Endothelial cell of umbilical vein (primary cell): ENCODE results near the gene FAM131C. TPM values are rescaled to one million over a fixed set of nuclear protein-coding genes. Genes with fewer than 3 reads are reported as not detected.
A peak's percentile ranks its signal among the peaks of the same experiment; 100 is the strongest.
"Not testable (repeated sequence)": the region's sequence is repeated elsewhere in the genome, so short reads cannot be mapped to it uniquely, and the experiment has no call there.

Experiments
- BruUV-seq: library from RNA; stranded (reverse); fragments of 400-500 nt; replicated peaks from 2 replicates; lab custom pipeline; 2021; lab: Mats Ljungman, UMichigan
- CTCF ChIA-PET: fragments of 300-600, 350-600 bp; sonication (Branson Sonifier 250); formaldehyde crosslinking; loops from one replicate; lab custom pipeline; 2021; ENCODE audit warnings: antibody characterized with exemption, inconsistent platforms; lab: Charles Lee
- POLR2A ChIA-PET: fragments of 300-600, 350-600 bp; sonication (Branson Sonifier 250); formaldehyde crosslinking; loops from one replicate; lab custom pipeline; 2021; ENCODE audit warnings: antibody characterized with exemption, inconsistent platforms; lab: Charles Lee
- DNase-seq: peaks from one replicate; pipeline ENCODE4 v3.0.0-alpha.2; 2011; ENCODE audit warnings: low read depth, low spot score
- FAIRE-seq: peaks from 2 replicates; lab custom pipeline; 2011; peaks lifted over from hg19 to GRCh38; lab: Jason Lieb, UNC
- H2AFZ ChIP-seq: 2 replicates; pipeline ENCODE4 v1.6.0; 2012; ENCODE audit warnings: low read depth, low read length, control low read depth, inconsistent platforms
- H3K27ac ChIP-seq: 2 replicates; pipeline ENCODE4 v1.5.1; 2011; ENCODE audit warnings: low read depth, mild to moderate bottlenecking, control low read depth, low read length, moderate library complexity; ENCODE audit not compliant: insufficient read depth
- H3K27me3 ChIP-seq, 2 experiments: 2 replicates each; pipeline versions ENCODE4 v1.6.0 to v1.6.1; 2011; ENCODE audit warnings: low read length in 2 of 2, mixed read lengths in 1 of 2; ENCODE audit not compliant: control insufficient read depth in 2 of 2, insufficient read depth in 2 of 2
- H3K36me3 ChIP-seq, 2 experiments: 2 replicates in 1 of 2; 3 replicates in 1 of 2; pipeline ENCODE4 v1.5.1; 2011; ENCODE audit warnings: low read length in 2 of 2, mild to moderate bottlenecking in 1 of 2, moderate library complexity in 1 of 2; ENCODE audit not compliant: control insufficient read depth in 2 of 2, insufficient read depth in 2 of 2; ENCODE audit errors: extremely low read depth in 1 of 2
- H3K4me1 ChIP-seq: 3 replicates; pipeline ENCODE4 v1.5.1; 2011; ENCODE audit warnings: mild to moderate bottlenecking, low read length; ENCODE audit not compliant: control insufficient read depth, insufficient read depth; ENCODE audit errors: extremely low read depth
- H3K4me2 ChIP-seq: 2 replicates; pipeline ENCODE4 v1.6.1; 2011; ENCODE audit warnings: low read length, control low read depth, mixed read lengths; ENCODE audit not compliant: insufficient read depth
- H3K4me3 ChIP-seq, 3 experiments: fragments of 200-600 bp in 1 of 3; sonication (generic), shearing (Covaris generic) in 1 of 3; replicated peaks in 1 of 3; 2 replicates each; pipeline ENCODE4 v1.5.1; 2011 to 2016; ENCODE audit warnings: control low read depth in 3 of 3, low read length in 3 of 3, mild to moderate bottlenecking in 2 of 3, inconsistent platforms in 1 of 3, low read depth in 1 of 3, moderate library complexity in 1 of 3; ENCODE audit not compliant: insufficient read depth in 1 of 3
- H3K79me2 ChIP-seq: 2 replicates; pipeline ENCODE4 v1.6.0; 2012; ENCODE audit warnings: low read length, inconsistent platforms; ENCODE audit not compliant: control insufficient read depth, insufficient read depth
- H3K9ac ChIP-seq: replicated peaks from 2 replicates; pipeline ENCODE3; 2011; ENCODE audit warnings: low read length, control low read depth; ENCODE audit not compliant: insufficient read depth; ENCODE audit errors: extremely low read depth
- H3K9me1 ChIP-seq: replicated peaks from 3 replicates; pipeline ENCODE4 v1.6.0; 2011; ENCODE audit warnings: mild to moderate bottlenecking, low read length; ENCODE audit not compliant: control insufficient read depth, insufficient read depth; ENCODE audit errors: extremely low read depth
- H3K9me3 ChIP-seq: replicated peaks from 2 replicates; pipeline ENCODE4 v1.5.1; 2012; ENCODE audit warnings: low read length, inconsistent platforms; ENCODE audit not compliant: control insufficient read depth, insufficient read depth
- H4K20me1 ChIP-seq: replicated peaks from 2 replicates; pipeline ENCODE3; 2011; ENCODE audit warnings: mild to moderate bottlenecking, low read length; ENCODE audit not compliant: control insufficient read depth, insufficient read depth; ENCODE audit errors: extremely low read depth
- EZH2 ChIP-seq: IDR thresholded peaks from 2 replicates; pipeline ENCODE4 v1.6.1; 2012; ENCODE audit warnings: borderline replicate concordance, low read depth, mild to moderate bottlenecking, moderate library complexity, low read length, inconsistent platforms; ENCODE audit not compliant: severe bottlenecking
- FOS ChIP-seq: IDR thresholded peaks from 2 replicates; pipeline ENCODE4 v1.6.1; 2011; ENCODE audit warnings: mild to moderate bottlenecking, low read length, moderate library complexity, borderline replicate concordance; ENCODE audit not compliant: insufficient read depth
- GATA2 ChIP-seq: IDR thresholded peaks from 2 replicates; pipeline ENCODE4 v1.7.0; 2011; ENCODE audit warnings: low read depth, mild to moderate bottlenecking, moderate library complexity, mixed read lengths, low read length; ENCODE audit not compliant: insufficient read length, insufficient read depth
- JUN ChIP-seq: IDR thresholded peaks from 2 replicates; pipeline ENCODE4 v1.6.1; 2011; ENCODE audit warnings: borderline replicate concordance, low read depth; ENCODE audit not compliant: insufficient read length, insufficient read depth
- MYC ChIP-seq: IDR thresholded peaks from one replicate; pipeline ENCODE4 v1.6.1; 2011; ENCODE audit warnings: mild to moderate bottlenecking, low read depth, low read length
- POLR2A ChIP-seq: IDR thresholded peaks from 2 replicates; pipeline ENCODE4 v1.6.1; 2012; ENCODE audit warnings: low read depth, mild to moderate bottlenecking, control low read depth, low read length
- POLR2AphosphoS5 ChIP-seq: IDR thresholded peaks from 2 replicates; pipeline ENCODE4 v1.6.1; 2012; ENCODE audit warnings: low read depth, mild to moderate bottlenecking, control low read depth, low read length, moderate library complexity; ENCODE audit not compliant: insufficient read depth
- dilution Hi-C: fragments of 300-500 bp; cut with MboI; formaldehyde crosslinking; loops from one replicate; pipeline ENCODE4 v1.15.0; 2019; ENCODE audit warnings: low sequenced_read_pairs; ENCODE audit not compliant: extremely low pct_ligation_motif_present
- intact Hi-C: fragments of 100-400 bp; cut with micrococcal nuclease; formaldehyde crosslinking; loops from one replicate; pipeline ENCODE4 v1.10.0; 2022
- polyA plus RNA-seq, 4 experiments: library from polyadenylated mRNA; depleted of rRNA in 3 of 4; stranded (reverse) in 3 of 4; unstranded in 1 of 4; fragments of >200 nt; gene quantifications; 2 replicates each; pipeline versions ENCODE4 v1.2.1 to v1.2.3, GENCODE V29; 2011 to 2012; ENCODE audit warnings: missing spikeins in 1 of 4
- total RNA-seq: library from RNA; stranded (reverse); gene quantifications from 2 replicates; pipeline ENCODE4 v1.2.3, GENCODE V29; 2021
- TF ChIP-seq, protein P1 (sequence below), 2 donors: IDR thresholded peaks; 1 replicate in 1 of 2; 2 replicates in 1 of 2; pipeline ENCODE4 v1.5.1; 2011; ENCODE audit warnings: low read length in 2 of 2, mild to moderate bottlenecking in 2 of 2, moderate library complexity in 2 of 2, control low read depth in 1 of 2, inconsistent platforms in 1 of 2, low read depth in 1 of 2; ENCODE audit not compliant: insufficient read depth in 1 of 2; ENCODE audit errors: extremely low read depth in 1 of 2
- TF ChIP-seq, protein P2 (sequence below): IDR thresholded peaks from 2 replicates; pipeline ENCODE4 v1.6.1; 2011; ENCODE audit not compliant: insufficient read depth, insufficient read length

The FAM131C gene
- total and polyA plus RNA-seq, 2 donors (not counting 3 experiments of a cell fraction or from before 2014, with no cell fraction given), result 0.23 TPM; not detected in 1

DNA sequence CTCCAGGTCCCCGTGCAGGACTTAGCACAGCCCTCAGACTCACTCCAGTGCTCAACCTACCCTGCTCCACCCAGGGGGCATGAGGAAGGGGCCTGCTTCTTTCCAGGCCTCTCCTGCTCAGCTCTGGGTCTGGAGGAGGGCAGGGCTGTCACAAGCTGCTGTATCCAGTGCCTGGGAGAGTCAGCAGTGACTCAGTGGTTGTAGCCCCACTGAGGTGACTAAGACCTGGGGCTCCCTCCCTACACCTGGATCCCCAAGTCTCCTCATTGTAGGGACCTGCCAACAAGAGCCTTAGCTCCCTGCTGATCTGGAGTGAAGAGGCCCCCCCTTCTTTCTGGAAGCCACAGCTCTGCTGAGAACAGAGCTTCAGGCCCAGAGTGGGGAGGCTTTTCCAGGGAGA lies 36.1 kb upstream of the FAM131C start:
- H4K20me1 ChIP-seq, result no peaks in the 10 kb centered on the region
- dilution Hi-C loops (no loop called here), intact Hi-C loops (no loop called here)
- no peak overlapping the region for H3K4me2 ChIP-seq
- ChIA-PET POLR2A (no interaction called here), CTCF (interaction anchor here (0.9 to 1.5 kb wide), 3 partner anchors 8 to 27 kb away, joined by 3 read pairs; no protein-coding TSS in a partner anchor)
- H2AFZ ChIP-seq, result no peak overlapping the region
- BruUV-seq, result no TSS peak
- FAIRE-seq (no peak), DNase-seq (no peak)
- TF ChIP-seq, protein P1, sequence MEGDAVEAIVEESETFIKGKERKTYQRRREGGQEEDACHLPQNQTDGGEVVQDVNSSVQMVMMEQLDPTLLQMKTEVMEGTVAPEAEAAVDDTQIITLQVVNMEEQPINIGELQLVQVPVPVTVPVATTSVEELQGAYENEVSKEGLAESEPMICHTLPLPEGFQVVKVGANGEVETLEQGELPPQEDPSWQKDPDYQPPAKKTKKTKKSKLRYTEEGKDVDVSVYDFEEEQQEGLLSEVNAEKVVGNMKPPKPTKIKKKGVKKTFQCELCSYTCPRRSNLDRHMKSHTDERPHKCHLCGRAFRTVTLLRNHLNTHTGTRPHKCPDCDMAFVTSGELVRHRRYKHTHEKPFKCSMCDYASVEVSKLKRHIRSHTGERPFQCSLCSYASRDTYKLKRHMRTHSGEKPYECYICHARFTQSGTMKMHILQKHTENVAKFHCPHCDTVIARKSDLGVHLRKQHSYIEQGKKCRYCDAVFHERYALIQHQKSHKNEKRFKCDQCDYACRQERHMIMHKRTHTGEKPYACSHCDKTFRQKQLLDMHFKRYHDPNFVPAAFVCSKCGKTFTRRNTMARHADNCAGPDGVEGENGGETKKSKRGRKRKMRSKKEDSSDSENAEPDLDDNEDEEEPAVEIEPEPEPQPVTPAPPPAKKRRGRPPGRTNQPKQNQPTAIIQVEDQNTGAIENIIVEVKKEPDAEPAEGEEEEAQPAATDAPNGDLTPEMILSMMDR (IDR thresholded peaks at IDR 0.05; ENCODE audit: extremely low read depth in 1 of 2, insufficient read depth in 1 of 2, low read depth in 1 of 2, low read length in 2 of 2), result no peak
- no peak for TF ChIP-seq POLR2A
- TF ChIP-seq MYC, result no peak
- no peak for TF ChIP-seq FOS
- TF ChIP-seq, protein P2, sequence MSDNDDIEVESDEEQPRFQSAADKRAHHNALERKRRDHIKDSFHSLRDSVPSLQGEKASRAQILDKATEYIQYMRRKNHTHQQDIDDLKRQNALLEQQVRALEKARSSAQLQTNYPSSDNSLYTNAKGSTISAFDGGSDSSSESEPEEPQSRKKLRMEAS, result no peak
- TF ChIP-seq GATA2, result no peak
- no peak for TF ChIP-seq POLR2AphosphoS5
- no peak for TF ChIP-seq EZH2
- TF ChIP-seq JUN, result no peak
- no peaks in the 10 kb centered on the region for H3K36me3 ChIP-seq
- H3K9ac ChIP-seq, result no peak overlapping the region
- H3K9me1 ChIP-seq, result no peaks in the 10 kb centered on the region
- H3K27me3 ChIP-seq, result no peaks in the 10 kb centered on the region
- no peaks in the 10 kb centered on the region for H3K79me2 ChIP-seq
- H3K4me3 ChIP-seq, result no peak overlapping the region
- peaks cover 2% of the 10 kb centered on the region for H3K9me3 ChIP-seq
- no peak overlapping the region for H3K27ac ChIP-seq
- peaks cover 4% of the 10 kb centered on the region for H3K4me1 ChIP-seq

DNA sequence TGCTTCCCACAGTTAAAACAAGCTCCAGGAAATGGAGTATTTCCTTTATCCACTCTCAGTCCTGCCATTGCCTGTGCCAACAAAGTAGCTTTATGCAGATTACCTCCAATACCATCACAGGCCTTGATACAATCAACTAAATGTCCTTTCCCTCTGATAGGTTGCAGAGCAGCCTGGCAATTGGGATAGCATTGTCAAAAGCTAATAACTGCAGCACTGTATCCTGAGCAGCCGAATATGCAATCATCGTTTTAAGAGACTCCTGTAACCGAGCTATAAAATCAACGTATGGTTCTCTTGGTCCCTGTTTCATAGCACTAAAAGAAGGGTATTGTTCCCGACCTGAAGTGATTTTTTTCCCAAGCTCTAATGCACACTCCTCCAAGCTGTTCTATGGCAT lies 33.6 kb upstream of the FAM131C start:
- CTCF ChIA-PET, result interaction anchor here (0.8 to 2.6 kb wide), 11 partner anchors 9 to 141 kb away, joined by 3 to 17 read pairs (median 4); no protein-coding TSS in a partner anchor
- H3K4me1 ChIP-seq, H3K27ac ChIP-seq, H3K27me3 ChIP-seq, H3K4me3 ChIP-seq, dilution Hi-C loops, H2AFZ ChIP-seq, POLR2A ChIA-PET, H3K9me3 ChIP-seq, H3K9ac ChIP-seq, BruUV-seq, intact Hi-C loops, H3K9me1 ChIP-seq, H4K20me1 ChIP-seq, H3K36me3 ChIP-seq, FAIRE-seq, H3K79me2 ChIP-seq: not testable (repeated sequence)
- peak overlapping the region; percentile 29 for H3K4me2 ChIP-seq
- peak; percentile 52 for DNase-seq
